Right renal cortex interstitium (tissue), 3 donors: ENCODE measurements around the gene CCDC91. TPM values are rescaled to one million over a fixed set of nuclear protein-coding genes. Genes with fewer than 3 reads are reported as not detected.
"Not testable (repeated sequence)": the region's sequence is repeated elsewhere in the genome, so short reads cannot be mapped to it uniquely, and the experiment has no call there.

Experiments used
- DNase-seq, 3 donors: peaks; one replicate each; pipeline ENCODE4 v3.0.0-alpha.2; 2013; ENCODE audit warnings: low read depth in 3 of 3, low spot score in 2 of 3
- polyA plus RNA-seq, 3 donors: library from polyadenylated mRNA; unstranded; fragments of 120-200 nt; gene quantifications; one replicate each; pipeline ENCODE4 v1.2.1, GENCODE V29; 2013; ENCODE audit not compliant: insufficient read length in 3 of 3

CCDC91 gene
- polyA plus RNA-seq, 3 donors: 34.3 to 37.2 (median 34.7) TPM

- DNase-seq: no peak
These were observed 160.2 kb downstream of the CCDC91 start for GRCh38 chr12:28350502-28350901.

GRCh38 chr12:28351414-28351813 lies 161.2 kb downstream of the CCDC91 start:
- DNase-seq: no peak

- no peak for DNase-seq
These were observed 164.9 kb downstream of the CCDC91 start for GRCh38 chr12:28355161-28355560.

GRCh38 chr12:28360253-28360652 lies 170.0 kb downstream of the CCDC91 start:
- no peak for DNase-seq

- DNase-seq: no peak
These were observed 177.1 kb downstream of the CCDC91 start for GRCh38 chr12:28367326-28367725.

- no peak for DNase-seq
These were observed 177.7 kb downstream of the CCDC91 start for GRCh38 chr12:28367993-28368392.

GRCh38 chr12:28369483-28369882 lies 179.2 kb downstream of the CCDC91 start:
- DNase-seq: no peak

- DNase-seq: no peak
These were observed 184.3 kb downstream of the CCDC91 start for GRCh38 chr12:28374556-28374955.

GRCh38 chr12:28378736-28379135 lies 188.5 kb downstream of the CCDC91 start:
- DNase-seq: no peak

GRCh38 chr12:28379779-28380178 lies 189.5 kb downstream of the CCDC91 start:
- not testable (repeated sequence) for DNase-seq

- no peak for DNase-seq
These were observed 193.1 kb downstream of the CCDC91 start for GRCh38 chr12:28383368-28383767.

GRCh38 chr12:28388879-28389278 lies 198.6 kb downstream of the CCDC91 start:
- DNase-seq: no peak

GRCh38 chr12:28390206-28390605 lies 199.9 kb downstream of the CCDC91 start:
- no peak for DNase-seq

GRCh38 chr12:28390761-28391385 lies 200.6 kb downstream of the CCDC91 start:
- peak in 1 of 3 donors; percentile 14 for DNase-seq

GRCh38 chr12:28409892-28410291 lies 219.6 kb downstream of the CCDC91 start:
- DNase-seq: no peak

GRCh38 chr12:28413460-28414109 lies 223.3 kb downstream of the CCDC91 start:
- no peak for DNase-seq

GRCh38 chr12:28415755-28416154 lies 225.5 kb downstream of the CCDC91 start:
- DNase-seq: no peak

GRCh38 chr12:28421374-28421773 lies 231.1 kb downstream of the CCDC91 start:
- DNase-seq: no peak

- DNase-seq: peak in 1 of 3 donors; percentile 23
These were observed 234.7 kb downstream of the CCDC91 start for GRCh38 chr12:28424965-28425364.

GRCh38 chr12:28425526-28425925 lies 235.3 kb downstream of the CCDC91 start:
- no peak for DNase-seq

- DNase-seq: no peak
These were observed 236.8 kb downstream of the CCDC91 start for GRCh38 chr12:28427046-28427445.

GRCh38 chr12:28440081-28440608 lies 249.9 kb downstream of the CCDC91 start:
- no peak for DNase-seq
